Ovary (tissue), 3 donors: ENCODE results near the gene PACSIN2.

Experiments used
- POLR2A ChIP-seq: fragments of 450-650 bp; IDR thresholded peaks from one replicate; pipeline ENCODE4 v1.6.1; 2017; ENCODE audit warnings: antibody characterized with exemption, mild to moderate bottlenecking, moderate library complexity
- TF ChIP-seq, protein P1 (sequence below), 3 donors: fragments of 450-650 bp in 2 of 3; fragments of 200-600 bp in 1 of 3; IDR thresholded peaks; one replicate each; pipeline versions ENCODE4 v1.5.1 to v1.8.0; 2016 to 2022; ENCODE audit warnings: antibody characterized with exemption in 3 of 3, mild to moderate bottlenecking in 1 of 3
- donor health status: DM: no; HTN: no; CAD: no.

DNA sequence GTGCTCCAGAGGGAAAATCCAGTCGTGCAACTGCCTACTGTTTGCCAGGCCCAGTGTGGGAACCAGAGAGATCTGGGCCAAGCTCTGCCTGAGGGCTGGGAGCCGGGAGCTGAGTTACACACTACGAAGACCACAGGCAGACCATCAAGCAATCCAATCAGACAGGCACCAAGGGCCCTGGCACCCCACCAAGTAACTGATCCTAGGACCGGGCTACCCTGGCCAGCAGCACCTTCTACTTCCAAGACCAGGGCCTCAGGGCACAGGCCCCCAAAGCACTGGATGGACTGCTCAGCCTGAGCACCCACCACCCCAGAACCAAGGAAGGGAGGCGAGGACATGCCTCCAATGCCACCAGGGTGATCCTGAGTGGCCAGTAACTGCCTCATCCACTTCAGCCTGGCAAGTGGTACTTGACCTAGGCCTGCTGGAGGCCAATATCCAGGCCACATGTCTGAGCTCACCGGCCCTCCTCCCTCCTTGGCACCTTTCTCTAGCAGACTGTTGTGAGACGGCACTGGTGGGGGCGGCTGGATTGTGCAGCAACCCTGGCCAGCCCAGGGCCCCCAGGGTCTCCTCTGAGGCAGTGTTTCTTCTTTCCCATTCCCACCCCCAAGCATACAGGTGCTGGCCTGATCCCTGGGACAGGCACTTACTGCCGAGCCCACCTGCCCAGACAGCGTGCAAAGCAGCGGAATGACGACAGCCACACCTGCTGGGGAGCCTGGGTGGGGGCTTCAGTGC is 137.2 kb downstream of the PACSIN2 start:
- TF ChIP-seq, protein P1, sequence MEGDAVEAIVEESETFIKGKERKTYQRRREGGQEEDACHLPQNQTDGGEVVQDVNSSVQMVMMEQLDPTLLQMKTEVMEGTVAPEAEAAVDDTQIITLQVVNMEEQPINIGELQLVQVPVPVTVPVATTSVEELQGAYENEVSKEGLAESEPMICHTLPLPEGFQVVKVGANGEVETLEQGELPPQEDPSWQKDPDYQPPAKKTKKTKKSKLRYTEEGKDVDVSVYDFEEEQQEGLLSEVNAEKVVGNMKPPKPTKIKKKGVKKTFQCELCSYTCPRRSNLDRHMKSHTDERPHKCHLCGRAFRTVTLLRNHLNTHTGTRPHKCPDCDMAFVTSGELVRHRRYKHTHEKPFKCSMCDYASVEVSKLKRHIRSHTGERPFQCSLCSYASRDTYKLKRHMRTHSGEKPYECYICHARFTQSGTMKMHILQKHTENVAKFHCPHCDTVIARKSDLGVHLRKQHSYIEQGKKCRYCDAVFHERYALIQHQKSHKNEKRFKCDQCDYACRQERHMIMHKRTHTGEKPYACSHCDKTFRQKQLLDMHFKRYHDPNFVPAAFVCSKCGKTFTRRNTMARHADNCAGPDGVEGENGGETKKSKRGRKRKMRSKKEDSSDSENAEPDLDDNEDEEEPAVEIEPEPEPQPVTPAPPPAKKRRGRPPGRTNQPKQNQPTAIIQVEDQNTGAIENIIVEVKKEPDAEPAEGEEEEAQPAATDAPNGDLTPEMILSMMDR (IDR thresholded peaks at IDR 0.05) = no peak
- TF ChIP-seq POLR2A = no peak
